GM21529 (cell line): ENCODE data around the gene MUL1.
"Not testable (repeated sequence)": the region's sequence is repeated elsewhere in the genome, so short reads cannot be mapped to it uniquely, and the experiment has no call there.

Experiments
- ATAC-seq: cut with Tn5 transposase; IDR thresholded peaks from one replicate; pipeline ENCODE4 v1.9.1; 2021; ENCODE audit not compliant: unreplicated experiment

Gene MUL1

DNA sequence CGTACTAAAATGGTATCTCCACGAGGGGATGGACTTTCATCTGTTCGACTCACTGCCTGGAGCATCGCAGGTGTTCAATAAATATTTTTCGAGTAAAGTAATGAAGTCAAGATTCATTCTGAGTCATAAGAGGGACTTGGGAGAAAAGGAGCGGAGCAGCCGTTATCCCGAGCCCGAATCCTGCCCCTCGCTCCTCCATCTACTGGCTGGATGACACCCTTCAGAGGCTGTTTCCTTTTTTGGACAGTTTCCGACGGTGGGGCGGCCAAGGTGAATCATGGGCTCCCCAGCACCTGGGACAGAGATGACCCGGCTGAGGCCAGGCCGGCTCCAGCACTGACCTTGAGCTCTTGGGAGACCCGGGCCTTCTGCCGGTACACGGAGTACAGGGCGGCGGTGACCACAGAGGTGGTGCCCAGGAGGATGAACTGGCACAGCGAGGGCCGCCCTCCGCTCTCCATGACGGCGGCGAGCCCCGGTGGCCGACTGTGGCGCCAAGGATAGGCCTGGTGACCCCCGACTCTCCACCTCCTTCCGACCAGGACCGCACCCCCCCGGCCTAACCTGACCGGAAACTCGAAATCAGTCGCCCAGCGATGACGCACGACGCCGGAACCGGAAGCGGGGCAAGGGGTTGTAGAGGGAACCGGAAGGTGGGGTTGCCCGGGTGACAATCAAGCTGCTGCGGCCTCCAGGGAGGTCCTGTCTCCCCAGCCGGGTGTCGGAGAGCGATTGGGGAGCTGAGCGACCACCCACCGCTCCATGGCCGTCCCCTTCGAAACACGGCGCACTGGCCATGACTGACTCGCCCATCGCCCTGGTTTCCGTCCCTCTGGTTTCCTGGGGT is at the start of gene MUL1:
TSS of gene MUL1 (minus strand) at position 588 of the 847 bp plus-strand sequence. CDS start at position 461, 127 bp downstream.
- peak; percentile 92 for ATAC-seq

- ATAC-seq: no peak
These were observed 47.8 kb upstream of the MUL1 start for GRCh38 chr1:20555758-20556120.

- ATAC-seq: no peak
These were observed 47.2 kb upstream of the MUL1 start for GRCh38 chr1:20555025-20555757.

DNA sequence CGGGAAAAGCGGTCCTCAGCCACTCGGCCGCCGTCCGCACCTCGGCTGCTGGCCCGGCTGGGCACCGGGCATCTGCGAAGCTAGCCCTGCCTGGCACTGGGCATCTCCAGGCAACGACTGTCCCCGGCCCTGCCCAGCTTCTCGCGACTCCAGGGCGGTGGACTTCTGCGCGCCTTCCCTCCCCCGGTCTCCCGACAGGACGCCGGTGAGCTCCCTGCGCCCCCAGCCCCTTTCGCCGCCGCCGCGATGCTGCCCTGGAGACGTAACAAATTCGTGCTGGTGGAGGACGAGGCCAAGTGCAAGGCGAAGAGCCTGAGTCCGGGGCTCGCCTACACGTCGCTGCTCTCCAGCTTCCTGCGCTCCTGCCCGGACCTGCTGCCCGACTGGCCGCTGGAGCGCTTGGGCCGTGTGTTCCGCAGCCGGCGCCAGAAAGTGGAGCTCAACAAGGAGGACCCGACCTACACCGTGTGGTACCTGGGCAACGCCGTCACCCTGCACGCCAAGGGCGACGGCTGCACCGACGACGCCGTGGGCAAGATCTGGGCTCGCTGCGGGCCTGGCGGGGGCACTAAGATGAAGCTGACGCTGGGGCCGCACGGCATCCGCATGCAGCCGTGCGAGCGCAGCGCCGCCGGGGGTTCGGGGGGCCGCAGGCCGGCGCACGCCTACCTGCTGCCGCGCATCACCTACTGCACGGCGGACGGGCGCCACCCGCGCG is 44.9 kb upstream of the MUL1 start:
- no peak for ATAC-seq

DNA sequence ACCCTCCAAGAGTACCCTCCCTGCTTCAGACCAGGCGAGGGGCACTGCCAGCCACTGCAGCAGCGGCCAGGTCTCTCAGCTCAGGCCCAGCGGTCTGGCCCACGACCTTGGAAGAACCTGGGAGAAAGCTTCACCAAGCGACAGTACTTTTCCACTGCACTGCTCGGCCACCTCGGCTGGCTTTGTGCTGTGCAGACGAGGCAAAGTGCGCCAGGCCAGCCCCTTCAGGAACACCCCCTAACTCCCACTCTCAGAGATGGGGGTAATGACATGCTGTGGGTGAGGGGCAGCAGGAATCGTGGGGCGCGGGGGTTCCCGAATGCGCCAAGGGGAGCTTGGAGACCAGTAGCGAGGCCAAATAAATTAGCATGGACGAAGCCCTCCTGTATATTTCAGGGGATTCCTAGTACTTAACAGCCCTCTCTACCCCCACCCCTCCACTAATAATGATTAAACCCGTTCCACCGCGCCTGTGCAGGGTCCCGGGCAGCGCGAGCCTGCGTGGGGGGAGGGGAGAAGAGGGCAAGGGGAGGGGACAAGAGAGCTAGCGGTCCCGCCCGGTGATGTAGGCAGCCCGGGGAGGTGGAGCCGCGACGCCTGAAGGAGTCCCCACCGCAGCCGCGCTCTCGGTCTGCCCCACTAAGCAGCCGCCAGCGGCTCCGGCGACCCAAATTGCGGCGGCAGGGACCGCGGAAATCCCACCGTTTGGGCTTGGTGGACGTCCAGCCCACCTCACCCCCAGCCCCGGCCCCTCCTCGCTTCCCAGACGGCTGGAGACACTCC is 44.2 kb upstream of the MUL1 start, which contains the start of gene FAM43B:
TSS of gene FAM43B (plus strand) at position 629 of the 783 bp plus-strand sequence. CDS start 401 bp downstream, outside the sequence.
- ATAC-seq: no peak

DNA sequence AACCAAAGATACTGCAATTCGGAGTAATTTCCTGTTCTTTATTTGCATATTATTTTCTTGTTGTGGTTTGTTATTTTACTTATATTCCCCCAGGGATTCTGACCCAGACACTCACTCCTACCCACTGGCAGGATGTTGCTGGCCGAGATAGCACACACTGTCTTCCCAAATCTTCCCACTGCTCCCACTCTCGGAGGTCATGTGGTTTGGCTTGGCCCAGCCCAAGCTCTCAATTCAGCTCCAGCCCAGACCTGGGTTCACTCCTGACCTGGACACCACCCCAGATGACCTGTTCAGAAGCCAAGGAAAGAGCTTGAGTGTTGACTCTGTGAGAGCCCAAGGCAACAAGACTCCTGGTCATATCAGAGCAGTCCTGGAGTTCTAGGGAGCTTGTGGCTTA is 43.2 kb upstream of the MUL1 start:
- no peak for ATAC-seq

DNA sequence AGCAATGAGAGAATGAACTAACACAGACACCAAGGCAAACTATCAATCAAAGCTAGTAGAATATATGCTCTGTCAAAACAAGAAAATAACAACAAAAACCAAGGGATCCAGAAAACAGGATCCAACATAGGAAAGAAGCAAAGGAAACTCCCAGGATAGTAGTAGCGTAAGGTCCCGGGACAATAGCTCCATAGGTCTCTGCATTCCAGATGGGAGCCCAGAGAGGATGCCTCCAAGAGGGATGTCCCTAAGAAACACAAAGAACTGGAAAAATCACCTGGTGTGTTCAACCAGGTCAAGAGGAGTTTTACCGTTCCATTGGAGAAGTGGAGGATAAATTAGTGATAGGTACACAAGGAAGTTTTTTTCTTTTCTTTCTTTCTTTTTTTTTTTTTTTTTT is 38.7 kb upstream of the MUL1 start:
- ATAC-seq: no peak

DNA sequence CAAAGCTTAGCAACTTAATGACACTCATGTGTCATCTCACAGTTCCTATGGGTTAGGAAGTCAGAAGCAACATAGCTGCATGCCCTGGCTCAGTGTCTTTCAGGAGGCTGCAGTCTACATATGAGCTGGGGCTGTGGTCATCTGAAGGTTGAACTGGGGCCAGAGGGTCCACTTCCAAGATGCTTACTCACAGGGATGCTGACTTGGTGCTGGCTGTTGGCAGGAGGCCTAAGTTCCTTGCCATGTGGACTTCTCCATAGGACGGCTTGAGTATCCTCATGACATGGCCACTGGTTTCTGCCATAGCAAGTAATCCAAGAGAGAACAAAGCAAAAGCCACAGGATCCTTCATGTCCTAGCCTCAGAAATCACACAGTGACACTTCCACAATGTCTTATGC is 32.3 kb upstream of the MUL1 start:
- no peak for ATAC-seq

DNA sequence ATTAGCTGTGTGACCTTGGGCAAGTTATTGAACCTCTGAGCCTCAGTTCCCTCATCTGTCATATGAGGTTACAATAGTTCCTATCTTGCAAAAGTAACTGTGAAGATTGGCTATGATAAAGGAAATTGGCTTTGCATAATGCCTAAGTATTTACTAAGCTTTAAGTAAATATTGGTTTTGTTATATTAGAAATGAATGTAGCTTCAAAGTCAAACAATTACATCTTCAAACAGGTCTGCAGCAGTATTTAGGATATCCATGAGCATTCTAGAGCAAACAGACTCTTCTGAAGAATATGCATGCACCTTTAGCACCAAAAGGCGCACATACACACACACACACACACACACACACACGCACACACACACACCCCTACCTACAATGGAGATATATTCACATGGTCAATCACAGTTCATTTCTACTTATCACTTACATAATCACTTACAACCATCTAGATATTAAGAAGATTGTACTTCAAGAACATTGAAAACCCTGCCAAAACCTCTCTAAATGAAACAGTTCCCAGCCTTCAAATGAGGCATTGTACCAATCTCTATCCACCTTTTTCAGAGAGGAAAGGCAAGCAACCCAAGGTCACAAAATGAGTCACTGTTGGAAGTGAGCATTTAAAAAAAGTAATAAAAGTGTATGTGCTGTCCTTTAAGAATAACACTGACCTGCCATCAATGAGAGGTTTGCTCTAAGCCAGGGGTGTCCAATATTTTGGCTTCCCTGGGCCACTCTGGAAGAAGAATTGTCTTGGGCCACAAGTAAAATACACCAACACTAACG is 31.0 kb upstream of the MUL1 start:
- ATAC-seq: no peak

- ATAC-seq: no peak
These were observed 30.3 kb upstream of the MUL1 start for GRCh38 chr1:20538227-20538626.

- ATAC-seq: no peak
These were observed 26.9 kb upstream of the MUL1 start for GRCh38 chr1:20534659-20535417.

GRCh38 chr1:20533635-20534034 is 25.7 kb upstream of the MUL1 start:
- ATAC-seq: no peak

DNA sequence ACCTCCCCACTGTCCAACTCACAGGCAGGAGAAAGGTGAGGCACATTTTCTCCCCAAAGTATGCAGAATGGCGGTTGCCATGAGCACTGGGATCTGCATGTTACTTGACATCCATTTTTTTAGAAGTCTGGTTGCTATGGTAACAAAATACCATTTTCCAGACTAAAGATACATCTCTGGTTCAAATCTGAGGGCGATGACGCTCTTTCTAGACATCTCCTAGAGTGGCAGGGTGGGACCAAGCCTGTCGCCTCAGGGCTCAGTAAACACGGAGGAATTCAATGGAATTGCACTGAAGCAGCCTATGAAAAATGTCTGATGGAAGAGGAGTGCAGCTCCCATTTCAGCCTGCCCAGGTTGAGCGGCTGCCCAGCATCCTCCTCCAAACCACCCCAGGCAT is 22.9 kb upstream of the MUL1 start:
- no peak for ATAC-seq

GRCh38 chr1:20530306-20530705 is 22.4 kb upstream of the MUL1 start:
- no peak for ATAC-seq

- no peak for ATAC-seq
These were observed 20.3 kb upstream of the MUL1 start for GRCh38 chr1:20528221-20528620.

GRCh38 chr1:20526267-20526666 is 18.3 kb upstream of the MUL1 start:
- no peak for ATAC-seq

DNA sequence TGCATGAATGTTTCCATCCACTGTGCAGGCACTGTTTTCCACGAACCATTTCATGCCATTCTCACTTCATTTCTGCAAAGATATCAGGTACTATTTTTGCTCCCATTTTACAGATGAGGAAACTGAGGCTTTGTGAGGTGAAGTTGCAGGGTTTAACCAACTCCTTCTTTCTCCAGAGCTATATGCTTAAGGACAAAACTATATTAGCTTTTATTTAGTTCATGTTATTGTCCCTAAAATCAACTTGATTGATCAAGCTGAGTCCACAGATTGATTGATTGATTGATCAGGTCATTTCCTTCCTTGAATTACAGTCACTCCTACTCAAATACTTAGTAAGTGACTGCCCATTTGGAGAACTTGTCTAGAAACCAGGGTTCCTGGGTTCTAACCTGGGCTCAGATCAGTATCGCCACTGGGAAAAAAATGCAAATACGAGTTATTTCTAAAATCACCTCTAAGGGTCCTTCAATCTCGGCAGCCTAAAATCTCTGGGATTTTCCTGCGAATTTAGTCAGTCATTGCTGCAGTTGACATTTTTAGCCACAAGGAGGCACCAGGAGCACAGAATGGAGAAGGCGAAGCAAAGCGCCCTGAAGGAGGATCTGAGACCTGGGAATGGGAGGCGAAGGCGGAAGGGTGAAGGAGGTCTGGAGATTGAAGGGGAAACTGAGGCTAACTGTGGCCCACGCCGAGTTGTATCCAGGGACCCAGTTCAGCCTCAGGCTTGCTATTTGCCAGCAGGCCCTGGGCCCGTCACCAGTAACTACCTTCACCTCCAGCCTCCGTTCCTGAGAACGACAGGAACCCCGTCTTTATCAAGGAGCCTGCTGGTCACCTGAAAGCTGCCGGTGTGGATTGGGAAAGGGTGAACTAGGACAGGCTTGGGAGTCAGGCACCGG is 14.3 kb upstream of the MUL1 start:
- no peak for ATAC-seq

- ATAC-seq: not testable (repeated sequence)
These were observed 11.8 kb upstream of the MUL1 start for GRCh38 chr1:20519609-20520262.
